A549 treated with CORT108297 at 1 μM for 4 hours (cell line): ENCODE measurements around the gene TAF11L4. TPM values are rescaled to one million over a fixed set of nuclear protein-coding genes. Genes with fewer than 3 reads are reported as not detected.

Experiments used
- total RNA-seq: library from RNA; stranded (reverse); fragments of 200-300 nt; extraction: Qiagen RNA extraction; gene quantifications from 5 replicates; pipeline ENCODE4 v1.2.3, GENCODE V29; 2022

The TAF11L4 gene
- total RNA-seq, result not detected in 5 replicates

GRCh38 chr5:17521501-17521900, at the start of gene TAF11L4:
Gene TAF11L4 (plus strand): TSS chr5:17521801.

GRCh38 chr5:17497931-17498330, 23.7 kb upstream of the TAF11L4 start, which contains the start of gene TAF11L2:
Gene TAF11L2 (plus strand): TSS chr5:17498231.

GRCh38 chr5:17518067-17518466, 3.5 kb upstream of the TAF11L4 start, which contains the start of gene TAF11L3:
Gene TAF11L3 (plus strand): TSS chr5:17518367.

GRCh38 chr5:17524935-17525334, 3.3 kb downstream of the TAF11L4 start, which contains the start of gene TAF11L5:
Gene TAF11L5 (plus strand): TSS chr5:17525235.

GRCh38 chr5:17528369-17528768, 6.8 kb downstream of the TAF11L4 start, which contains the start of gene TAF11L6:
Gene TAF11L6 (plus strand): TSS chr5:17528669.

Other genes starting within 250 kb of the TAF11L4 start
- not detected in 5 replicates for gene TAF11L2, start 23.6 kb upstream of the TAF11L4 start, total RNA-seq
- not detected in 5 replicates for gene TAF11L3, start 3.4 kb upstream of the TAF11L4 start, total RNA-seq
- gene TAF11L5, start 3.4 kb downstream of the TAF11L4 start, total RNA-seq, result not detected in 5 replicates
- gene TAF11L6, start 6.9 kb downstream of the TAF11L4 start, total RNA-seq, result not detected in 5 replicates
- not detected in 5 replicates for gene TAF11L7, start 64.0 kb downstream of the TAF11L4 start, total RNA-seq
- gene TAF11L8, start 69.2 kb downstream of the TAF11L4 start, total RNA-seq, result not detected in 5 replicates
- not detected in 5 replicates for gene TAF11L9, start 72.6 kb downstream of the TAF11L4 start, total RNA-seq
- not detected in 5 replicates for gene TAF11L10, start 76.0 kb downstream of the TAF11L4 start, total RNA-seq
- gene TAF11L11, start 82.4 kb downstream of the TAF11L4 start, total RNA-seq, result 0.13 to 0.36 TPM (median 0.21 TPM) in 5 replicates
- gene TAF11L12, start 88.6 kb downstream of the TAF11L4 start, total RNA-seq, result 0.11 TPM in 2 of 5 replicates, not detected in the others
- not detected in 5 replicates for gene TAF11L13, start 110.3 kb downstream of the TAF11L4 start, total RNA-seq
- gene TAF11L14, start 112.7 kb downstream of the TAF11L4 start, total RNA-seq, result not detected in 5 replicates